GM21526 (cell line): ENCODE results near the gene LGALSL.

Experiments used
- ATAC-seq: cut with Tn5 transposase; IDR thresholded peaks from one replicate; pipeline ENCODE4 v1.9.1; 2021; ENCODE audit warnings: moderate library complexity; ENCODE audit not compliant: unreplicated experiment, low FRiP score

Gene LGALSL

GRCh38 chr2:64470071-64470470 lies 16.1 kb downstream of the LGALSL start:
- no peak for ATAC-seq

- ATAC-seq, result no peak
These were observed 16.9 kb downstream of the LGALSL start for GRCh38 chr2:64470766-64471295.

- ATAC-seq, result no peak
These were observed 17.6 kb downstream of the LGALSL start for GRCh38 chr2:64471600-64471999.

DNA sequence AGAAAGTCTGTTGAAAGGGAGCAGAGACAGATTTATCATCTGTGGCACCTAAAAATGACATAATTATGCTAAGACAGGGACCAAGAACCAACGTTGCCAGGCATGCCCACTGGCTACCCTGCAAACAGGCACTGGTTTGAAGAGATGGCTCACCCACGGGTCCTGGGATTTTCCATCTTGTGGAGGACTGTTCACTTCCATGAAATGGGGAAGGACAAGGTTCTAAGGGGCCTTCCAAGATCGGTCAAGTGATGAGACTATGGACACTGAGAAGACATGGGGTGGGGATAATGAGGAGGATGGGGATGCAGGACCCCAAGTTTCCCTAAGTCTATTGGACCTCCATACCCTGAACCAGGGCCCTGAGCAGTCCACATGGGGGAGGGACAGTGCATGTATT lies 18.9 kb downstream of the LGALSL start:
- no peak for ATAC-seq

GRCh38 chr2:64474121-64474571 lies 20.2 kb downstream of the LGALSL start:
- no peak for ATAC-seq

GRCh38 chr2:64474636-64475035 lies 20.7 kb downstream of the LGALSL start:
- ATAC-seq, result no peak

DNA sequence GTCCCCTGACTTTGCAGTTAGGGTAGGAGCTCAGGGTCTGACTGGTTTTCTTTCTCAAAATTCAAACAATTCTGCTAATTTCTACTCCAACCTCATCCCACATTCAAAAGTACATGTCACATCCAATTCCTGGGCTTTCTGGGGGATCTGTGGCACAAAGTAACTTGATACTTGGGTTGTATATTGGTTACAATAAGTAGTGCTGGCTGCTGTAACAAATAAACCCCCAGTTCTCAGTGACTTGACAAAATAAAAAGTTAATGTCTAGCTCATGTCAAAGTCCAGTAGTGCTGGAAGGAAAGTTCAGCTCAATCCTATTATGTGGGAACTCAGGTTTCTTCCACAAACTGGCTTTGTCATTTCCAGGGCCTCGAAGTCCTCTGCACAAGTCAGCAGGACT lies 23.1 kb downstream of the LGALSL start:
- ATAC-seq, result no peak

DNA sequence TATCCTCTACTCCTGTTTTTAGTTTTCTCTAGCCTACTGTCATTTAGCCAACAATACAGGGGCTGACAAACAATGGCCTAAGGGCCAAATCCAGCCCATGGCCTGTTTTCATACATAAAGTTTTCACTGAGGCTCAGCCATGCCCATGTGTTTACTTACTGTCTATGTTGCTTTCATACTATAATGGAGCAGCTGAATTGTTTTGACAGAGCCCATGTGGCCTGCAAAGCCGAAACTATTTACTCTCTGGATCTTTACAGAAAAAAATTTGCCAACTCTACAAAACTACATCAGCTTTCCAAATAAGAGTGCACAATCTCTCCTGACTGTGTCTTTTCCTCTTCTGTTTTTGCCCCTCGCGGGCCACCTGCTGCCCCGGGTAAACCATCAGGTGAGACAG lies 24.0 kb downstream of the LGALSL start:
- no peak for ATAC-seq

- no peak for ATAC-seq
These were observed 24.7 kb downstream of the LGALSL start for GRCh38 chr2:64478502-64479230.

GRCh38 chr2:64479259-64480117 lies 25.5 kb downstream of the LGALSL start:
- no peak for ATAC-seq

DNA sequence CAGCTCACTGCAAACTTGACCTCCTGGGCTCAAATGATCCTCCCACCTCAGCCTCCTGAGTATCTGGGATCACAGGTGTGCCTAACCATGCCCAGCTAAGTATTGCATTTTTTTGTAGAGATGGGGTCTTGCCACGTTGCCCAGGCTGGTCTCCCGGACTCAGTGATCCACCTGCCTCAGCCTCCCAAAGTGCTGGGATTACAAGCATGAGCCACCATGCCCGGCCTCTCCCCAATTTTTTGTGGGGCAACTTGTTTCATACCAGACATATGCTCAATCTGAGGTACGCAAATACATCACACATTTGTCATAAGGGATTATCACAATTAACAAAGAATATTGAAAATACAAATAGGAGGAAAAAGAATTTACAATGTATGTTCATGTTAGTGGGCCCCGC lies 27.7 kb downstream of the LGALSL start:
- no peak for ATAC-seq

DNA sequence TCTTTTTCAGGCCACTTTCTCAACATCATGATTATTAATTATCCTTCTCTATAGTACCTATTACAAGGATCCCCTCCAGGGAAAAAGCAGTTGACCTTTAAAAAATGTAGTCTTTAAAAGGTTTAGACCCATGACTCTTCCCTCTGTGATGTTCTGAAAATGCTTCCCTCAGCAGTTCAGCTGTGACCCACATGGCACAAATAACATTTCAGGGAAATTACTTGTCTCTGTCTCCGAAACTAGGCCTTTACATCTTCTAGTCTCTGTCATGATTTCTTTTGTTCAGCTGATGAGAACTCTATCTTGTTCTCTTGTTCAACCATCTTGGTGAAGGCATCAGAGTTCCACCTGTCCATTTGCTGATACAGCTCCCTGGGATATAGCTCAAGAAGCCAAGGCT lies 28.3 kb downstream of the LGALSL start:
- ATAC-seq, result no peak

DNA sequence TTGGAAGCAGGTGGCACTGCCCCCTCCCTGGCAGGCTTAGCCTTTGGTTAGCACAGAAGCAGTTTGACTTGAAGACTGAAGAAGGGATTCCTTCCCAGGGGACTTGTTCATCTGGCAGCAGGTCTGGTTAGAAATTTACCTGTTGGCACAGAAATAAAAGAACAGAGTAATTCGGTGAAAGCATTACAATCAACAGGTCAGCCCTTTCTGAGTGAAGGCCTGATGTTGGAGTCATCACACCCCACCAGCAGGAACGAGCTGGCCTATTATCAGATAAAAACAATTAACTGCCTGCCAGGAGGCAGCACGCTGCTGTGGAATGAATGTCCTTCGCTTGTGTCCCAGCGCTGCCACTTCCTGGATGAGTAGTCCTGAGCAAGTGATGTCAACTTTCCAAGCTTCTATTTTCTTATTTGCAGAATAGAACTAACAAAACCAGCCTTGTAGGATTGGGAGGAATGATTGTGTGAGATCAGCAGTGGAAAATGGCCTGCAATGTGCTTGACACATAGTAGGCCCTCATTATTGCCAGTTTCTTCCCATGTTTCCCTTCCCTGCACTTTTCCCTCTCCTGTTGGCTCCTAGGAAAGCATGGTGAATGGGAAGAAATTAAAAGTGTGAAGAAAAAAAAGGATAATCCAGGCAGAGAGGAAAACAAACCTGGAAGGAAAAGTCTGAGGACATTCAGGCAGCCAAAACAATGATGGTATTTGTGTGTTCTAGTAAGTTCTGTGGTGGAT lies 29.0 kb downstream of the LGALSL start:
- no peak for ATAC-seq

- ATAC-seq, result no peak
These were observed 31.4 kb downstream of the LGALSL start for GRCh38 chr2:64485331-64485730.

DNA sequence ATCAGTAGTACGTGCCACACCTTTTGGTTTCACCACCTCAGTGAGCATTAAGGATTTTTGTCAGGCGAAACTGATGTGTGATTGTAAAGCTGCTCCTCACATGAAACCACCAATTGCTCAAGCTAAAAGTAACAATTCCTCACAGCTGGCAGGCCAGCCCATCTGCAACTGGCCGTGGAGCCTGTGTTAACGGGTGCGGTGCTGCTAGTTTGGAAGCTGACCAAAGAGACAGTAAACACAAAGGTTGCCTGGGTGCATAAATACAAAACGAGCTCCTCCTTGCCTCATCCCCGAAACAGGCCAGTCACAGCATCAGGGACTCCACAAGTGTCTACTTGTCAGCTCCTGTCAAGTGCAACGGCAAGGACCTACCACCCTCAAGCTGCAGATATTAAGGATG lies 32.0 kb downstream of the LGALSL start:
- ATAC-seq, result no peak

GRCh38 chr2:64487256-64488049 lies 33.5 kb downstream of the LGALSL start:
- ATAC-seq, result no peak

DNA sequence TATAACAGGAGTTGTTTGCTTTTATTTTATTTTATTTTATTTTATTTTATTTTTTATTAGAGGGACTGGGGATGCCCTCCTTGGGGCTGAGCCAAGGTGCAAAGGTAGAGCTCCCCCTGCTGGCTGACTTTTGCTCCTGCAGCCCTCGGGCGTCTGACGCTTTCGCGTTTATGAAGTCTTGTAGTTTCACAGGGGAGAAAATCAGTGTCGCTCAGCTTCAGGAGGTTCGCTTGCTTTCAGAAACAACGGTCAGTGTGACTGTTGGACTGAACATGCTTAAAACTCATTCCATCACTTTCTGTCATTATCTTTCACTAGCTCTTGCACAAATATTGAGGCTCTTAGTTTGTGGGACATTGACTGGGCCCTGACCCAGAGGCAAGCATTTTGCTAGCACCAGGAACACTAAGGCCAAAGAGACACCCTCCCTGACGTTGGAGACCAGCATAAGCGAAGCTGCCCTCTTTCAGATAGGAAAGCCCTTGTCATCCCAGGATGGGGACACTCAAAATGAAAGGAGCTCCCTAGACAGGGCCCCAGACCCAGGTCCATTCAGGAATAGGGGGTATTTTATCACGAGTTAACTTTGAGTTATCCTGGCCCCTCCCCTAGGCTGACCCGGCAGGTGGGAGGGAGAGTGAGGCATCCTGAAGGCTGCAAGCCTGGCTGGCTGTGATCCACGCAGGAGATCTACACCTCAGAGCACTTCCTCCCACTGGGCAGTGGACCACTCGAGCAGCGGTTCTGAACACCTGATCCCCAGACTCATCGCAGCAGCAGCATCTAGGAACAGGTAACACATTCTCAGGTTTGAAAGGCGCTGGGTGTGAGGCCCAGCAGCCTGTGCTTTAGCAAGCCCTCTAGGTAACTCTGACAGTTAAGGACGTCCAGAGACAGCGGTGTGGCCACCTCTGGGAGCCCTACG lies 34.4 kb downstream of the LGALSL start:
- ATAC-seq, result no peak

DNA sequence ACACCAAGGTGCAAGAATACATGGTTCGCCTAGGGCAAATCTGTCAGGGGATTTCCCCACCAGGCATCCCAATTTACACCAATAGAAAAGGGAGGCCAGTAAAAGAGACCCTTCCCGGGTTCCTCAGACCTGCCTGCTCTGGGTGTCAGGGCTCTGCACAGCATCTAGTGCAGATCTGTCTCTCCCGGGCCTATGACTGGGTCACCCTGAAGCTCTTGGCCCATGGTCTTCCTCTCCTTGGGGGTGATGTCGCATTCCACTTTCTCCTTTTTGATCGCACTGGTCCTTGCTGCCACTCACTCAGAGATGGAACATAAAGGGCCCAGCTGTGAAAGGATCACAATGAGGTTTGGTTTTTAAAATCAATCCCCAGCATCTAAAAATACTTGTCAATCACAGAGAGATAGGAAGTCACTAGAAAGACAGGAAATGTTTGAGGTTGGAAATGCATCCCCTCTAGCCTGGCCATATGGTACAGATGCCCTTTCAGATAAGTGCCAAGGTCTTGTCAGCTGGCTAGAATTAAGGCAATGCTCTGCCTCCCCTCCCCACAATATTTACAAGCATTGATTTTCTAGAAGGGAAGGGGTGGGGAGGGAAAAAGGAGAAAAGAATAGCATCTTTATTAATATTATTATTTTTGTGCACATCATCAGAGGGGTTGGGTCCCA lies 35.3 kb downstream of the LGALSL start:
- ATAC-seq, result no peak

- no peak for ATAC-seq
These were observed 37.5 kb downstream of the LGALSL start for GRCh38 chr2:64491426-64491825.
